ENCODE data around the gene ZNF280A. TPM values are rescaled to one million over a fixed set of nuclear protein-coding genes. Genes with fewer than 3 reads are reported as not detected.

Gene ZNF280A
- polyA plus RNA-seq, 1 donor from 2014 or later: not detected

DNA sequence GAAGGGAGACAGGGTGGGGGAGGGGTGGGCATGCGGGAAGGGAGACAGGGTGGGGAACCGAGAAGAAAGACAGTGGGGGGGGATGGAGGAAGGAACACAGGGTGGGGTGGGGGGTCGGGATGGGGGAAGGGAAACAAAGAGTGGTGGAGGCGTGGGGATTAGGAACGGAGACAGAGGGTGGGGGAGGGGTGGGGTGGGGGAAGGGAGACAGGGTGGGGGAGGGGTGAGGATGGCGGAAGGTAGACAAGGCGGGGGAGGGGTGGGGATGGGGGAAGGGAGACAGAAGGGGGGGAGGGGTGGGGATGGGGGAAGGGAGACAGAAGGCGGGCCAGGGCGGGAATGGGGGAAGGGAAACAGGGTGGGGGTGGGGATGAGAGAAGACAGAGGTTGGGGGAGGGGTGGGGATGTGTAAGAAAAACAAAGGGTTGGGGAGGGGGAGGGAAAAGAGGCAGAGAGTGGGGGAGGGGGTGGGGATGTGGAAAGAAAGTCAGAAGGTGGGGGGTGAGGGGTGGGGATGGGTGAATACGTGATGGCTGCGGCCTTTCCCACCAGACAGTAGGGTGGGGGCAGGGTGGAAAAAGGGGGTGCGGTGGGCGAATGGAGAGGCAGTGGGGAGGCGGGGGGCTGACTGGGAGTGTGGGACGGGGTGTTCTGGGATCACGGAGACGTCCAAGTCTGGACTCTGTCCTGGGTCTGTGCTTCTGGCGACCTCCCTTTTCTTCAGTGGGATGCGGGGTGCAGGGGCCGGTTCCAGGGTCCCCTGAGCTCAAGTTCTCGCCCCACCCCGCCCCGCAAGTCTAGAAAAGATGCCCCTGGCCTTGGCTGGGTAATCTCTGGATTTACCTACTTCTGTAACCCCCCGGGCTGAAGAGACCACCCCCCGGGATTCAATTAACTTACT lies 38.3 kb upstream of the ZNF280A start:
- Histone ChIP-seq H3F3A (ENCODE audit: insufficient read depth, low read length, poor library complexity, severe bottlenecking) (no peaks in the 10 kb centered on the region), H3K9me2 (ENCODE audit: insufficient read depth, low read length) (no peaks in the 10 kb centered on the region), H3K4me3 (ENCODE audit: low read length) (no peak overlapping the region), H3K79me2 (replicated peaks; ENCODE audit: insufficient read depth, low read length) (no peaks in the 10 kb centered on the region), H2AFZ (ENCODE audit: low read depth, low read length) (no peak overlapping the region), H4K20me1 (ENCODE audit: insufficient read depth) (no peaks in the 10 kb centered on the region), H3K27ac (ENCODE audit: low read length) (no peak overlapping the region), H3K9me3 (ENCODE audit: low read length) (no peaks in the 10 kb centered on the region), H3K36me3 (ENCODE audit: insufficient read depth, low read length) (no peaks in the 10 kb centered on the region), H3K4me2 (ENCODE audit: low read length) (no peak overlapping the region), H3K27me3 (ENCODE audit: insufficient read depth, low read depth, low read length) (no peaks in the 10 kb centered on the region), H3K9ac (ENCODE audit: low read length) (no peak overlapping the region)
- TF ChIP-seq MXI1 (conservative IDR thresholded peaks at IDR 0.05; ENCODE audit: poor library complexity, severe bottlenecking): no peak
- TF ChIP-seq REST (IDR thresholded peaks at IDR 0.05; ENCODE audit: borderline replicate concordance): no peak

DNA sequence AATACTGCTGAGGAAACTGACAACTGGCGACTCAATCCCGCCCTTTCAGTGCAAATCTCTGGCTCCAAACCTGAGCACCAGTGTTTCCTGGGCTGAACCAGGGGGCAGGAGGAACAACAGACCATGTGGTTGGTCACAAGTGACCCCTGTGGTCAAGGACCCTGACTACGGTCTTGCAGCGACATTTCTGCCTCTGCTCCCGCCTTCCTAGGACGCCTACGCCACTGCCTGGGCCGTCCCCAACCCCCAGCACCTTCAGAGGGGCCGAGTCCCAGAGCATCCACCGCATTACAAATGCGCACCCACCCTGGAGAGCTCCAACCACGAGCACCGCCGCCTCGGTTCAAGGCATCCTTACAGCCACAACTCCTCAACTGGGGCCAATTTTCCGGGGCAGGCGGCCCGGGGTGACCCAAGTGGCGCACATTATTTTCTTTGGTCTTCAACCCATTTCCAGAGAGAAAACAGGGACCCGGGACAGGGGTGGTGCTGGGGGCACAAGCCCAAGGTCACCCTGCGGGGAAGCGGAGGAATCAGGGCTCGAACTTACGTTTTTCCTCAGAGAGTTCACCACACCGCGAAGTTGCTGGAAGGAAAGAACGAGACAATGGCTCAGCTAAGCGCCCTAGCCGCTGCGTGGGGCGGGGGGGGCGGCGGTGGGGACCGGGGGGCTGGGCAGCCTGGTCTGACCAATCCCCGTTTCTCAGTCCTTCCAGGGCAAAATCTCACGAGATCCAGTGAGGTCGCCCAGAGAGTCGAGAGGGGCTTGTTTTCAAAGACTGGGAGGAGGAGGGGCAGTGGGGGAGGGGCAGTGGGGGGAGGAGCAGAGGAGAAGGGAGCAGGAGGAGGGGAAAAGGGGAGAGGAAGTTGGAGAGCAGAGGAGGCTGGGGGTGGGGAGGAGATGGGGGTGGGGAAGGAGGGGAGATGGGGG lies 37.2 kb upstream of the ZNF280A start:
- H3K27me3 ChIP-seq (ENCODE audit: insufficient read depth, low read depth, low read length): no peaks in the 10 kb centered on the region
- H3K4me2 ChIP-seq (ENCODE audit: low read length): no peak overlapping the region
- no peaks in the 10 kb centered on the region for H3K9me3 ChIP-seq (ENCODE audit: low read length)
- H3F3A ChIP-seq (ENCODE audit: insufficient read depth, low read length, poor library complexity, severe bottlenecking): no peaks in the 10 kb centered on the region
- no peaks in the 10 kb centered on the region for H3K36me3 ChIP-seq (ENCODE audit: insufficient read depth, low read length)
- no peaks in the 10 kb centered on the region for H4K20me1 ChIP-seq (ENCODE audit: insufficient read depth)
- no peak overlapping the region for H2AFZ ChIP-seq (ENCODE audit: low read depth, low read length)
- no peaks in the 10 kb centered on the region for H3K9me2 ChIP-seq (ENCODE audit: insufficient read depth, low read length)
- H3K79me2 ChIP-seq (replicated peaks; ENCODE audit: insufficient read depth, low read length): no peaks in the 10 kb centered on the region
- no peak overlapping the region for H3K9ac ChIP-seq (ENCODE audit: low read length)
- no peak overlapping the region for H3K27ac ChIP-seq (ENCODE audit: low read length)
- H3K4me3 ChIP-seq (ENCODE audit: low read length): no peak overlapping the region
- TF ChIP-seq POLR2AphosphoS5 (IDR thresholded peaks at IDR 0.05) (no peak), EP300 (conservative IDR thresholded peaks at IDR 0.05; ENCODE audit: poor library complexity, severe bottlenecking) (no peak), MXI1 (conservative IDR thresholded peaks at IDR 0.05; ENCODE audit: poor library complexity, severe bottlenecking) (no peak)
- TF ChIP-seq, protein P1, sequence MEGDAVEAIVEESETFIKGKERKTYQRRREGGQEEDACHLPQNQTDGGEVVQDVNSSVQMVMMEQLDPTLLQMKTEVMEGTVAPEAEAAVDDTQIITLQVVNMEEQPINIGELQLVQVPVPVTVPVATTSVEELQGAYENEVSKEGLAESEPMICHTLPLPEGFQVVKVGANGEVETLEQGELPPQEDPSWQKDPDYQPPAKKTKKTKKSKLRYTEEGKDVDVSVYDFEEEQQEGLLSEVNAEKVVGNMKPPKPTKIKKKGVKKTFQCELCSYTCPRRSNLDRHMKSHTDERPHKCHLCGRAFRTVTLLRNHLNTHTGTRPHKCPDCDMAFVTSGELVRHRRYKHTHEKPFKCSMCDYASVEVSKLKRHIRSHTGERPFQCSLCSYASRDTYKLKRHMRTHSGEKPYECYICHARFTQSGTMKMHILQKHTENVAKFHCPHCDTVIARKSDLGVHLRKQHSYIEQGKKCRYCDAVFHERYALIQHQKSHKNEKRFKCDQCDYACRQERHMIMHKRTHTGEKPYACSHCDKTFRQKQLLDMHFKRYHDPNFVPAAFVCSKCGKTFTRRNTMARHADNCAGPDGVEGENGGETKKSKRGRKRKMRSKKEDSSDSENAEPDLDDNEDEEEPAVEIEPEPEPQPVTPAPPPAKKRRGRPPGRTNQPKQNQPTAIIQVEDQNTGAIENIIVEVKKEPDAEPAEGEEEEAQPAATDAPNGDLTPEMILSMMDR (IDR thresholded peaks at IDR 0.05; ENCODE audit: poor library complexity, severe bottlenecking): no peak
